Hematopoietic multipotent progenitor cell treated with erythropoietin and hydrocortisone succinate and interleukin-3 and kit ligand, for 8 days (in vitro differentiated cells): Measurements from ENCODE around the gene ROBO3.
A peak's percentile ranks its signal among the peaks of the same experiment; 100 is the strongest.

ENCODE experiments used
- DNase-seq: peaks from one replicate; pipeline ENCODE4 v3.0.0-alpha.2; 2015

ROBO3 gene

GRCh38 chr11:124893781-124894401 is 28.7 kb downstream of the ROBO3 start:
- no peak for DNase-seq

- DNase-seq, result no peak
Measured at GRCh38 chr11:124894606-124895430, 29.6 kb downstream of the ROBO3 start.

DNA sequence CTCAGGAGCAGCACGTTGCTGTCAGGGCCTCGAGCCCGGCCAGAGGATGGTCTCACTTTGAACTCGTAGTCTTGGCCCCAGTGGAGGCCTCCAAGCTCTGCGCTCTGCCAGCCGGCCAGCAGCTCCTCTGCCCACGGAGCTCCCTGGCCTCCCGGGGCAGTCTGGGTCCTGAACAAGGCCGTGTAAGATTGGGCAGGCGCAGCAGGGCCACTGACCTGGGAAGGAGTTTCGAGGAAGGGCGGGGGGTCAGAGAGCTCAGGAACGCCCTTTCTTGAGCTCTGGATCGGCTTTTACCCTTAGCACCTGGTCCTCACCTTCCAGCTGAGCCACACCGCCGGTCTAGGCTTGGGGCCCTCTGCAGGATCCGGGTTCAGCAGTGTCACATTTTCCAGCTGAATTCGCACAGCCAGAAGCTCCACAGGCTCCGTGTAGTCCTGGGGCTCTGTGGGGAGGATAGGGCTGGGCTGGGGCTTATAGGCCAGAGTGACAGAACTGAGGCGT is 30.3 kb downstream of the ROBO3 start:
- DNase-seq, result no peak

- no peak for DNase-seq
Measured at GRCh38 chr11:124896071-124896750, 31.0 kb downstream of the ROBO3 start.

DNA sequence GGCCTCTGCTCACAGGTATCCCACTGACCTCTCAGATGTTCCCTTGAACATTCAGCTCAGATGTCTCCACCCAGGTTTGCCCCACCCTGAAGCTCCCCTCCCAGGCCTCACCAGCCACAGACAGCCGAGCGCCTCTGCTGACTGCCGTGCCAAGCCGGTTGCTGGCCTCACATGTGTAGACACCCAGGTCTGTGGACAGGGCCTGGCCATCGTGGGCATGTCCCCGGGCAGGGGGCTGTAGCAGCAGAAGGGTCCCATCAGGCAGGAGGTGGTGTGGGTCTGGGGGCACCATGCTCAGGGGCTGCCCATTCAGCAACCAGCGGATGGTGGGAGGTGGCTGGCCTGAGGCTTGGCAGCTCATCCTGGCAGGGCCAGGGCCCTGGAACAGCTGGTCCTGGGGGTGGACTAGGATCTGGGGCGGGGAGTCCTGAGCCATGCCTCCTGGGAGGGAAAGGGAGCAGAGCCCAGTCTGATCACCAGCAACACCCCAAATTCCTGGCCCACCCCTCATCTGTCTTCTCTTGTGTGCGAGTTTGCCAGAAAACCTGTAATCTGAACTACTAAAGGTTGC is 31.7 kb downstream of the ROBO3 start:
- DNase-seq, result no peak

- DNase-seq, result no peak
Measured at GRCh38 chr11:124897674-124898262, 32.5 kb downstream of the ROBO3 start, which contains the start of gene ROBO4. TSS of gene ROBO4 (minus strand) at chr11:124897865. CDS start at chr11:124897795, 70 bp downstream.

- no peak for DNase-seq
Measured at GRCh38 chr11:124898263-124898680, 33.0 kb downstream of the ROBO3 start.

GRCh38 chr11:124898711-124899110 is 33.5 kb downstream of the ROBO3 start:
- DNase-seq, result no peak

GRCh38 chr11:124899383-124900145 is 34.3 kb downstream of the ROBO3 start:
- DNase-seq, result no peak

DNA sequence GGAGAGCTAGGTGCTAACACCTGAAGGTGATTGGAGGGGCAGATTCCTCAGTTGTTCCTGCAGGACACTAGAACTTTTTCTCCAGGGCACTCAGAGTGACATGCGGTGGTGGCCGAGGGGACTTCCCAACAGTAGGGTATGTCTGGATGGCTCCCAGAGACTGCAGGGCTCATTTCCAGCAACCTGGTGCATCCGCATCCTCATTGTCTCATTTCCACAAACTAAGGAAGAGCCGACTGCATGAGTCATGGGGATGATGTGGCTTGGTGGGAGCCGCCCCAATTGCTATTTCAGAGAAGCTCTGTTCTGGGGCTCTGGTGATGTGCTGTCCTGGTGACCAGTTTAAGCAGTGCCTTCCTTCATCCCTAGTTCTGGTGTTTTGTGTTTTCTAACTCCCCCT is 35.2 kb downstream of the ROBO3 start:
- DNase-seq, result no peak

DNA sequence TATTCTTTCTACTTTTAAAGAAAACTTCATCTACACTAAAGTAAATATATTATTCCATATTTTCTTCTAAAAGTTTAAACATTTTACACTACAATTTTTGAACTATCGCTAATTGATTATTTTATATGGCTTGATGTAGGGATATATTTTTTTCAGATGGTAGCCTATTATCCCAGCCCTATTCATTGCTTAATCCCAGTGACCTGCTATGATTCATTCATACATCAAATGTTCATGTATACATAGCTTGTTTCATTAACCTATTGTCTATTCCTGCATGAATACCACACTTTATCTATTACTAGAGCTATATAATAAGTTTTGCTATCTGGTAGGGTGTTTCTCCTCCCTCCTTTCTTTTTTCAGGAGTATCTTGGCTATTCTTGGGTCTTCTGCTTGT is 37.4 kb downstream of the ROBO3 start:
- DNase-seq, result no peak

DNA sequence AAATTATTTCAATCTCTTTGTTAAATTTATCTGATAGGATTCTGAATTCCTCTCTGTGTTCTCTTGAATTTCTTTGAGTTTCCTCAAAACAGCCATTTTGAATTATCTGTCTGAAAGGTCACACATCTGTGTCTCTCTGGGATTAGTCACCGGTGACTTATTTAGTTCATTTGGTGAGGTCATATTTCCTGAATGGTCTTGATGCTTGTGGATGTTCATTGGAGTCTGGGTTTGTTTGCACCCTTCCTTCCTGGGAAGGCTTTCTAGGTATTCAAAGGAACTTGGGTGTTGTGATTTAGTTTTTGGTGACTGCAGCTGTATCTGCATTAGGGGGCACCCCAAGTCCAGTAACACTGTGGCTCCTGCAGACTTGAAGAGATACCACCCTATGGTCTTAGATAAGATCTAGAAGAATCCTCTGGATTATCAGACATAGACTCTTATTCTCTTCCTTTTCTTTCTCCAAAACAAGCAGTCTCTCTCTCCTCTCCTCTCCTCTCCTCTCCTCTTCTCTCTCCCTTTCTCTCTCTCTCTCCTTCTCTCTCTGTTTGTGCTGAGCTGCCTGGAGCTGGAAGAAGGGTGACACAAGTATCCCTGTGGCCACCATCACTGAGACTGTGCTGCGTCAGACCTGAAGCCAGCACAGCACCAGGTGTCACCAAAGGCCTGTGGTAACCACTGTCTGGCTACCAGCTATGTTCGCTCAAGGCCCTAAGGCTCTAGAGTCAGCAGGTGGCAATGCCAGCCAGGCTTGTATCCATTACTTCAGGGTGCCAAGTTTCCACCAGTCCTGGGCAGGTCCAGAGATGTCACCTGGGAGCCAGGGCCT is 50.5 kb downstream of the ROBO3 start:
- no peak for DNase-seq

GRCh38 chr11:124916370-124916710 is 51.1 kb downstream of the ROBO3 start:
- no peak for DNase-seq

- DNase-seq, result no peak
Measured at GRCh38 chr11:124917115-124917637, 51.9 kb downstream of the ROBO3 start.

DNA sequence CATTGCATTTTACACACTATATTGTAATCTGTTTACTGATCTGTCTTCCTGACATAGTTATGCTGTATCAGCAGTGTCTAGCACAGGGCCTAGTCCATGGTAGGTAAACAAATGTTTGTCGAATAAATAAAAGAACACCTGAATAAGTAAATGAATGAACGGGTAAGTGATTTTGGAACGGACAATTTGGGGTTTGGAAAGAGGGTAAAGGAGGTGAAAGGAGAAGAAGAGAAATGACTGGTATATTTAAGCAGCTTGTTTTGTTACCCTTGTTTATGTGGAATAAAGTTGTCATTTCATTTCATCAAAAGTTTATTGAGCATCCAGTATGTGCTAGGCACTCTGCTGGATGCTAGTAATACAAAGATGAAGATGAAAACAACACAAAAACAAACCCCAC is 53.7 kb downstream of the ROBO3 start, which contains the start of gene HEPN1:
Gene HEPN1 (plus strand): TSS at position 301 of the 400 bp plus-strand sequence.
- DNase-seq, result no peak

GRCh38 chr11:124919898-124920297 is 54.7 kb downstream of the ROBO3 start:
- DNase-seq, result no peak

GRCh38 chr11:124920356-124920755 is 55.1 kb downstream of the ROBO3 start:
- DNase-seq, result no peak

- peak; percentile 72 for DNase-seq
Measured at GRCh38 chr11:124920870-124921609, 55.8 kb downstream of the ROBO3 start.

DNA sequence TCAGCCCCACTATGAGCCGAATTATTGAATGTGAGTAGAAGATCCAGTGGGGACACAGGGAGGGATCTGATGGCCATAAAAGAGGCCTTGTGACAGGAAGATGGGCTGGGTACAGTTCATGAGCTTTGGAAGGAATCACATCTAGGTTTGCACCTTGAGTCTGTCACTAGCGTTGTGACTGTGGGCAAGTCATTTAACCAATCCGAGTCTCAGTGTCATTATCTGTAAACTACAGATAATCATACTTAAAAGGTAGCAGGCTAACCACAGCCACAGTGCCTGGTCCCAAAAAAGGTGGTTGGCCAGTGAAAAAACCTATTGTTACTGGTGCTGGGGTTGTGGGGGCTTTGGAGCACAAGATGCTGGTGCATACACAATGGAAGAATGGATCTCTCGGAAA is 57.6 kb downstream of the ROBO3 start:
- DNase-seq, result no peak

- DNase-seq, result no peak
Measured at GRCh38 chr11:124923296-124923695, 58.1 kb downstream of the ROBO3 start.
